ENCODE data around the gene LZIC.

LZIC gene

GRCh38 chr1:9886092-9886742 is 57.0 kb downstream of the LZIC start:
- DNase-seq (ENCODE audit: low read depth) = no peak

- DNase-seq (ENCODE audit: low read depth) = no peak
Observed at GRCh38 chr1:9884805-9885204, 58.4 kb downstream of the LZIC start.

GRCh38 chr1:9883585-9884449 is 59.4 kb downstream of the LZIC start:
- no peak for DNase-seq (ENCODE audit: low read depth)

- no peak for DNase-seq (ENCODE audit: low read depth)
Observed at GRCh38 chr1:9882945-9883303, 60.3 kb downstream of the LZIC start.

GRCh38 chr1:9882296-9882944 is 60.8 kb downstream of the LZIC start:
- DNase-seq (ENCODE audit: low read depth) = no peak

- DNase-seq (ENCODE audit: low read depth) = no peak
Observed at GRCh38 chr1:9881838-9882249, 61.3 kb downstream of the LZIC start.

Measured in activated T-helper 9 cell treated with anti-CD3 and anti-CD28 coated beads, Interleukin-2, amount 50 U/mL, for 16 hours (primary cell).